Fibroblast of mammary gland (primary cell): Measurements from ENCODE around the gene SLC16A7.

Experiments
- DNase-seq: peaks from one replicate; pipeline ENCODE4 v3.0.0-alpha.2; 2010; ENCODE audit warnings: low read depth
- H3K4me3 ChIP-seq: 2 replicates; pipeline ENCODE4 v1.5.1; 2011; ENCODE audit warnings: low read depth, mild to moderate bottlenecking, low read length, moderate library complexity; ENCODE audit not compliant: control insufficient read depth
- CTCF ChIP-seq: conservative IDR thresholded peaks from 2 replicates; pipeline ENCODE4 v1.5.1; 2011; ENCODE audit warnings: low read depth, low read length, inconsistent platforms; ENCODE audit not compliant: control insufficient read depth, insufficient read depth

SLC16A7 gene

GRCh38 chr12:59699421-59700152 lies 103.8 kb downstream of the SLC16A7 start:
- no peak for TF ChIP-seq CTCF
- peak; percentile 86 for DNase-seq
- H3K4me3 ChIP-seq: no peak overlapping the region

- no peak for TF ChIP-seq CTCF
- no peak for DNase-seq
- no peak overlapping the region for H3K4me3 ChIP-seq
These were observed 104.3 kb downstream of the SLC16A7 start for GRCh38 chr12:59700153-59700450.

GRCh38 chr12:59708064-59708463 lies 112.2 kb downstream of the SLC16A7 start:
- peak; percentile 74 for DNase-seq
- no peak for TF ChIP-seq CTCF

GRCh38 chr12:59708484-59708883 lies 112.7 kb downstream of the SLC16A7 start:
- DNase-seq: no peak
- no peak overlapping the region for H3K4me3 ChIP-seq
- no peak for TF ChIP-seq CTCF

More at GRCh38 chr12:59708064-59708463, 112.2 kb downstream of the SLC16A7 start:
- no peak overlapping the region for H3K4me3 ChIP-seq

GRCh38 chr12:59710004-59710628 lies 114.3 kb downstream of the SLC16A7 start:
- no peak overlapping the region for H3K4me3 ChIP-seq
- no peak for TF ChIP-seq CTCF
- no peak for DNase-seq

GRCh38 chr12:59710964-59711363 lies 115.1 kb downstream of the SLC16A7 start:
- no peak for TF ChIP-seq CTCF
- DNase-seq: no peak
- no peak overlapping the region for H3K4me3 ChIP-seq
